ENCODE data around the gene MCHR1. TPM values are rescaled to one million over a fixed set of nuclear protein-coding genes. Genes with fewer than 3 reads are reported as not detected.
A peak's percentile ranks its signal among the peaks of the same experiment; 100 is the strongest.

MCHR1 gene
- total RNA-seq, 2 donors from 2014 or later, result not detected

DNA sequence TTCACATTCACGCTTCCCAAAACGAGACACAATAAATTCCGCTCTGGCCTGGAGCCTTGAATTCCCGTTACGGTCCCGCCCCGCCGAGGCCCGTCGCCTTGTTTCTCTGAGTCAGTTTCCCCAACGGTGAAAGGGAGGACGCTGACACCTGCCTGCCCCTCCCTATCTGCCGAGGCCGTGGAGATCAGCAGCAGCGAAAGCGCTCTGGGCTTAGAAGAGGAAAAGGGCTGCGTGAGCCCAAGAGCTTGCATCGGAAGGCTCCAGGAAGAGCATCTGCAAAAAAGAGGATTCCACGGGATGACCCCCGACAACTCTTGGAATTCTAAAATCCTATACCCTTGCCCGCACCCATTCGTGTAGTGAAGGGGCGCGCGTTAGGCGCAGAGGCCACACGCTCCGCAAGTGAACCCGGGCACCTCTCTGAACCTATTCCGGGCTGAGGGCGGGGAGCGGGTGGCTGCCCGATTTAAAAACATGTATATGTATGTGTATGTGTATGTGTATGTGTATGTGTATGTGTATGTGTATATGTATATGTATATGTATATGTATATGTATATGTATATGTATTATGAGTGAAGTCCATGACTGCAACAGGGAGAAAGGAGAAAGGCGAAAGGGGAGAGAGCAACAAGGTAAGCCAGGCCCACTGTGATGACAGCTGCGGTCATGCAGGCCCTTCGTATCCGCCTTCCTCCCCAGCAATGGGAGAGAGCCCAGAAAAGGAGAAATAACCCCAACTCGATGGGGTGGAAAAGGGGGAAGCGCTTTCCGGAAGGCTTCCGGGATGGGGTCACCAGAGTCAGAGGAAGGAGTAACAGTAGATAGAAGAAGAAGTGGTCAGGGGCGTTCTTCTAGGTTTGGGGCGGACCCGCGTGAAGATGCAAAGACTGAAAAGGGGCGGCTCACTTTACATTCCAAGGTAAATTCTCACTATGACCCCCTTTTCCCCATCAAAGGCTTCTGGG lies 41.8 kb upstream of the MCHR1 start:
- peak overlapping the region; percentile 85 to 95 (median 90) for H3K27ac ChIP-seq
- no peaks in the 10 kb centered on the region for H3K27me3 ChIP-seq
- TF ChIP-seq, protein P1, sequence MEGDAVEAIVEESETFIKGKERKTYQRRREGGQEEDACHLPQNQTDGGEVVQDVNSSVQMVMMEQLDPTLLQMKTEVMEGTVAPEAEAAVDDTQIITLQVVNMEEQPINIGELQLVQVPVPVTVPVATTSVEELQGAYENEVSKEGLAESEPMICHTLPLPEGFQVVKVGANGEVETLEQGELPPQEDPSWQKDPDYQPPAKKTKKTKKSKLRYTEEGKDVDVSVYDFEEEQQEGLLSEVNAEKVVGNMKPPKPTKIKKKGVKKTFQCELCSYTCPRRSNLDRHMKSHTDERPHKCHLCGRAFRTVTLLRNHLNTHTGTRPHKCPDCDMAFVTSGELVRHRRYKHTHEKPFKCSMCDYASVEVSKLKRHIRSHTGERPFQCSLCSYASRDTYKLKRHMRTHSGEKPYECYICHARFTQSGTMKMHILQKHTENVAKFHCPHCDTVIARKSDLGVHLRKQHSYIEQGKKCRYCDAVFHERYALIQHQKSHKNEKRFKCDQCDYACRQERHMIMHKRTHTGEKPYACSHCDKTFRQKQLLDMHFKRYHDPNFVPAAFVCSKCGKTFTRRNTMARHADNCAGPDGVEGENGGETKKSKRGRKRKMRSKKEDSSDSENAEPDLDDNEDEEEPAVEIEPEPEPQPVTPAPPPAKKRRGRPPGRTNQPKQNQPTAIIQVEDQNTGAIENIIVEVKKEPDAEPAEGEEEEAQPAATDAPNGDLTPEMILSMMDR (IDR thresholded peaks at IDR 0.05), result no peak
- no peak for TF ChIP-seq POLR2A (IDR thresholded peaks at IDR 0.05)
- WGBS, 2 donors, result 20 to 29% methylated on average over 39 to 46 of the region's 46 CpGs
- intact Hi-C loops (cut with DNase I), result no loop called here
- no peaks in the 10 kb centered on the region for H3K9me3 ChIP-seq
- ATAC-seq, result peak; percentile 13
- no peaks in the 10 kb centered on the region for H3K36me3 ChIP-seq (replicated peaks in 1 of 2; ENCODE audit: insufficient read depth in 1 of 2, low read depth in 2 of 2)
- H3K4me1 ChIP-seq, result peaks cover 28% of the 10 kb centered on the region
- DNase-seq, result peak in 2 of 4 donors; percentile 16 to 56
- H3K4me3 ChIP-seq, result peak overlapping the region; percentile 30 to 97

DNA sequence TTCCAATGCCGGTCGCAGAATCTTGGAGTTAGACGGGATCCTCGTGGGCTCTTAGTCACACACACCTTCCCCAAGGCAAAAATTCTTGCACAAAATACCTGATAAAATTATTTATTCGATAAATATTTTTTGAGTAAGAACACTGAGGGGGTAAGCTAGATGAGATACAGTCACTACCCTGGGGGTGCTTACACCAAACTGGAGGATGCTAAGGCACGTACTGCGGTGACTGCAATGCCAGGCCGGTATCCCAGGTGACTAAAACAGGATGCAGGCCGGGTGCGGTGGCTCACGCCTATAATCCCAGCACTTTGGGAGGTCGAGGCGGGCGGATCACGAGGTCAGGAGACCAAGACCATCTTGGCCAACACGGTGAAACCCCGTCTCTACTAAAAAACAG lies 41.0 kb upstream of the MCHR1 start:
- 93 to 95% methylated on average over 17 of the region's 17 CpGs for WGBS, 2 donors
- H3K27ac ChIP-seq, result no peak overlapping the region
- intact Hi-C loops (cut with DNase I), result no loop called here
- no peaks in the 10 kb centered on the region for H3K27me3 ChIP-seq
- DNase-seq, result no peak
- H3K4me3 ChIP-seq, result no peak overlapping the region
- no peak for ATAC-seq
- peaks cover 28% of the 10 kb centered on the region for H3K4me1 ChIP-seq
- H3K36me3 ChIP-seq (replicated peaks in 1 of 2; ENCODE audit: insufficient read depth in 1 of 2, low read depth in 2 of 2), result no peaks in the 10 kb centered on the region
- no peaks in the 10 kb centered on the region for H3K9me3 ChIP-seq
- no peak for TF ChIP-seq POLR2A (IDR thresholded peaks at IDR 0.05)
- TF ChIP-seq, protein P1 (IDR thresholded peaks at IDR 0.05), result no peak

DNA sequence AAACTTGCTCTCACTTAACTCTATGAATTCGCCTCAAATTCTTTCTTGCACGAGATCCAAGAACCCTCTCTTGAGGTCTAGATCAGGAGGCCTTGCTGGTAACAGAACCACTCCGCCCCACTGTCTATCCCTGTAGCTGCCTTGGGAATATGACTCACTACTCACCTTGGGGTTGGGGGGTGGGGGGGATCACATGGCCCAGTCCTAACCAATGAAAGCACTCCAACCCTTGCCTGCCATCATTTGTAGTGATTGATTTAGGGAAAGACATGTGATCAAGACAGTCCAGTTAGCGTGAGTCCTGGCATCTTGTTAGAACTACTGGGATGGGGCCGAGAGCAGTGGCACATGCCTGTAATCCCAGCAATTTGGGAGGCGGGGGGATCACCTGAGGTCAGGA lies 38.0 kb upstream of the MCHR1 start:
- DNase-seq (peak in 1 of 4 donors; percentile 32), ATAC-seq (no peak)
- no peaks in the 10 kb centered on the region for H3K36me3 ChIP-seq (replicated peaks in 1 of 2; ENCODE audit: insufficient read depth in 1 of 2, low read depth in 2 of 2)
- no peak for TF ChIP-seq POLR2A (IDR thresholded peaks at IDR 0.05)
- TF ChIP-seq, protein P1 (IDR thresholded peaks at IDR 0.05), result no peak
- 93 to 95% methylated on average over 6 of the region's 6 CpGs for WGBS, 2 donors
- H3K9me3 ChIP-seq, result no peaks in the 10 kb centered on the region
- H3K4me1 ChIP-seq, result peaks cover 28% of the 10 kb centered on the region
- H3K27me3 ChIP-seq, result no peaks in the 10 kb centered on the region
- no peak overlapping the region for H3K27ac ChIP-seq
- H3K4me3 ChIP-seq, result no peak overlapping the region
- intact Hi-C loops (cut with DNase I), result loop anchor here (5.0 kb wide), 1 partner anchor 204 kb away; no protein-coding TSS in a partner anchor

DNA sequence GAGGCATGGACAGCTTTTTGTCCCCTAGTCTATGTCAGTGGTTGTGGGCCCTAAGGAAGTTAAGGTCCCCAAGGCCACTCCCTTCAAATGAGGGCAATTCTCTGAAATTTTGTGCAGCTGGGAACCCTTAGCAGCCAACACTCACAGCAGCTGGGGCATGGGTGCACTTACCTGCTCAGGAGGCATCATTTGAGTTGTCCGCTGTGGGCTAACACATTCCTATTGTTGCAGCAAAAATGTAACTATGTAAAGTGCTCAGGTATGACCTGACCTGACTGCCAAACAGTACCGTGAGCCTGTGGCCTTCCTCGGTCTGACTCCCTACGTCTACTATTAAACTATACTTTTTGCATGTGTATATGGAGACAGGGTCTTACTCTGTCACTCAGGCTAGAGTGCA lies 37.0 kb upstream of the MCHR1 start:
- H3K27me3 ChIP-seq, result no peaks in the 10 kb centered on the region
- ATAC-seq (no peak), DNase-seq (no peak)
- H3K36me3 ChIP-seq (replicated peaks in 1 of 2; ENCODE audit: insufficient read depth in 1 of 2, low read depth in 2 of 2), result no peaks in the 10 kb centered on the region
- no peak overlapping the region for H3K4me3 ChIP-seq
- H3K4me1 ChIP-seq, result peaks cover 32% of the 10 kb centered on the region
- 68 to 94% methylated on average over 4 of the region's 4 CpGs for WGBS, 2 donors
- no peaks in the 10 kb centered on the region for H3K9me3 ChIP-seq
- no peak overlapping the region for H3K27ac ChIP-seq
- intact Hi-C loops (cut with DNase I), result loop anchor here (5.0 kb wide), 1 partner anchor 205 kb away; no protein-coding TSS in a partner anchor
- no peak for TF ChIP-seq POLR2A (IDR thresholded peaks at IDR 0.05)
- TF ChIP-seq, protein P1 (IDR thresholded peaks at IDR 0.05), result no peak
